AG09319 (cell line): ENCODE results near the gene SIX1.
A peak's percentile ranks its signal among the peaks of the same experiment; 100 is the strongest.

Experiments used
- DNase-seq: peaks from one replicate; pipeline ENCODE4 v3.0.0-alpha.2; 2010; ENCODE audit warnings: low read depth; ENCODE audit errors: extremely low read depth
- CTCF ChIP-seq: IDR thresholded peaks from 2 replicates; pipeline ENCODE4 v1.5.1; 2011; ENCODE audit warnings: low read depth, mild to moderate bottlenecking, inconsistent platforms, low read length, moderate library complexity

The SIX1 gene

GRCh38 chr14:60630129-60630528, 19.1 kb downstream of the SIX1 start:
- no peak for TF ChIP-seq CTCF
- no peak for DNase-seq

GRCh38 chr14:60628892-60629291, 20.4 kb downstream of the SIX1 start:
- DNase-seq = no peak
- TF ChIP-seq CTCF = no peak

- DNase-seq = peak; percentile 36
- no peak for TF ChIP-seq CTCF
These were observed 26.4 kb downstream of the SIX1 start for GRCh38 chr14:60622917-60623257.

- TF ChIP-seq CTCF = no peak
- DNase-seq = no peak
These were observed 26.9 kb downstream of the SIX1 start for GRCh38 chr14:60622210-60622916.

- TF ChIP-seq CTCF = no peak
- DNase-seq = no peak
These were observed 27.9 kb downstream of the SIX1 start for GRCh38 chr14:60621386-60621785.

GRCh38 chr14:60618241-60618640, 31.0 kb downstream of the SIX1 start:
- no peak for TF ChIP-seq CTCF
- no peak for DNase-seq

GRCh38 chr14:60616461-60616959, 32.8 kb downstream of the SIX1 start:
- no peak for DNase-seq
- TF ChIP-seq CTCF = no peak
